Immature natural killer cell (primary cell): ENCODE measurements around the gene LPO. TPM values are rescaled to one million over a fixed set of nuclear protein-coding genes. Genes with fewer than 3 reads are reported as not detected.
A peak's percentile ranks its signal among the peaks of the same experiment; 100 is the strongest.

Experiments used
- DNase-seq, 3 donors: peaks; one replicate each; pipeline ENCODE4 v3.0.0; 2022; ENCODE audit warnings: mixed read lengths in 1 of 3
- H3K27ac Mint-ChIP-seq, 6 donors: one replicate each; pipeline ENCODE4 v1.8.0; 2020; ENCODE audit warnings: mixed read lengths in 6 of 6, mild to moderate bottlenecking in 5 of 6, inconsistent platforms in 4 of 6, moderate library complexity in 3 of 6
- H3K27me3 Mint-ChIP-seq, 3 donors: one replicate each; pipeline ENCODE4 v1.8.0; 2020 to 2021; ENCODE audit warnings: low read depth in 3 of 3, mild to moderate bottlenecking in 3 of 3, mixed read lengths in 3 of 3, moderate library complexity in 3 of 3, inconsistent platforms in 1 of 3
- H3K36me3 Mint-ChIP-seq, 3 donors: one replicate each; pipeline ENCODE4 v1.8.0; 2020; ENCODE audit warnings: mixed read lengths in 3 of 3, inconsistent platforms in 2 of 3, mild to moderate bottlenecking in 2 of 3
- H3K4me1 Mint-ChIP-seq, 2 donors: one replicate each; pipeline ENCODE4 v1.8.0; 2020; ENCODE audit warnings: inconsistent platforms in 2 of 2, mild to moderate bottlenecking in 2 of 2, mixed read lengths in 2 of 2, moderate library complexity in 1 of 2
- H3K4me3 Mint-ChIP-seq, 5 donors: one replicate each; pipeline ENCODE4 v1.8.0; 2020; ENCODE audit warnings: mild to moderate bottlenecking in 5 of 5, mixed read lengths in 5 of 5, inconsistent platforms in 3 of 5, moderate library complexity in 3 of 5
- H3K9me3 Mint-ChIP-seq, 6 donors: one replicate each; pipeline ENCODE4 v1.8.0; 2020; ENCODE audit warnings: mild to moderate bottlenecking in 6 of 6, mixed read lengths in 6 of 6, inconsistent platforms in 4 of 6, moderate library complexity in 3 of 6
- polyA plus RNA-seq, 3 donors: library from polyadenylated mRNA; unstranded; fragments of 300-500 nt; fragmentation: Illumina TruSeq; gene quantifications; one replicate each; pipeline ENCODE4 v1.2.3, GENCODE V29; 2021

Gene LPO
- polyA plus RNA-seq, 3 donors from 2014 or later = 0.09 to 0.22 TPM; not detected in 1

- peaks cover 3 to 15% (median 6%) of the 10 kb centered on the region in 3 donors for H3K27me3 Mint-ChIP-seq
- H3K27ac Mint-ChIP-seq = no peak overlapping the region
- H3K4me3 Mint-ChIP-seq = no peak overlapping the region
- H3K4me1 Mint-ChIP-seq = no peaks in the 10 kb centered on the region
- H3K9me3 Mint-ChIP-seq = no peaks in the 10 kb centered on the region
- DNase-seq = no peak
- H3K36me3 Mint-ChIP-seq = no peaks in the 10 kb centered on the region
These were observed 2.6 kb upstream of the LPO start for GRCh38 chr17:58235821-58236220.

DNA sequence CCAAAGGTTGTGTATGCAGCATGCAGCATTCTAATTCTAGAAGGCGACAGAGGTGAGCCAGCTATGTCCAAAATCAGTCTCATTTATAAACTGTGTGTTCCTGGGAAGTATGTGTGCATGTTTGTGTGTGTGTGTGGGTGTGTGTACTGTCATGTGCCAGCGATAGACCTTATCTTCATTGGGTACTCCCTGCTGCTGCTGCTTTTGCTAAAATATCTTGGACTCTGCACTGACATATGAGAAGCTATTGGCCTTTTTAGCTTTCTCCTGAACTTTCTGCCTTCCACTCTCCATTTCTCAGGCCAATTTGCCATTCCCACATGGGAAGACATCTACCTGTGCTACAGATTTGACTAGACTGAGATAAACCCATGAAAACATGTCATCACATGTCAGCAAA lies 2.0 kb upstream of the LPO start:
- no peaks in the 10 kb centered on the region for H3K4me1 Mint-ChIP-seq
- H3K27me3 Mint-ChIP-seq = peaks cover 3 to 15% (median 5%) of the 10 kb centered on the region in 3 donors
- no peak overlapping the region for H3K27ac Mint-ChIP-seq
- DNase-seq = no peak
- no peaks in the 10 kb centered on the region for H3K36me3 Mint-ChIP-seq
- H3K9me3 Mint-ChIP-seq = no peaks in the 10 kb centered on the region
- no peak overlapping the region for H3K4me3 Mint-ChIP-seq

GRCh38 chr17:58239987-58240386 lies 1.6 kb downstream of the LPO start:
- Mint-ChIP-seq H3K27ac (no peak overlapping the region), H3K27me3 (peaks cover 3 to 19% (median 5%) of the 10 kb centered on the region in 3 donors), H3K9me3 (peaks cover 0 to 1% (median 0%) of the 10 kb centered on the region in 6 donors), H3K4me1 (no peaks in the 10 kb centered on the region), H3K36me3 (peaks cover 0 to 3% (median 0%) of the 10 kb centered on the region in 3 donors), H3K4me3 (no peak overlapping the region)
- DNase-seq = no peak

GRCh38 chr17:58242171-58242784 lies 3.9 kb downstream of the LPO start:
- peaks cover 0 to 1% (median 0%) of the 10 kb centered on the region in 6 donors for H3K9me3 Mint-ChIP-seq
- peaks cover 0 to 3% (median 0%) of the 10 kb centered on the region in 3 donors for H3K36me3 Mint-ChIP-seq
- peaks cover under 1 to 8% of the 10 kb centered on the region in 2 donors for H3K4me1 Mint-ChIP-seq
- no peak overlapping the region for H3K4me3 Mint-ChIP-seq
- DNase-seq = no peak
- peaks cover 3 to 17% (median 4%) of the 10 kb centered on the region in 3 donors for H3K27me3 Mint-ChIP-seq
- H3K27ac Mint-ChIP-seq = no peak overlapping the region

GRCh38 chr17:58244963-58245362 lies 6.6 kb downstream of the LPO start:
- peaks cover 0 to 3% (median 0%) of the 10 kb centered on the region in 3 donors for H3K36me3 Mint-ChIP-seq
- H3K9me3 Mint-ChIP-seq = peaks cover 0 to 1% (median 0%) of the 10 kb centered on the region in 6 donors
- H3K27ac Mint-ChIP-seq = no peak overlapping the region
- no peak overlapping the region for H3K4me3 Mint-ChIP-seq
- H3K27me3 Mint-ChIP-seq = peaks cover 2 to 7% (median 6%) of the 10 kb centered on the region in 3 donors
- peaks cover 20 to 24% of the 10 kb centered on the region in 2 donors for H3K4me1 Mint-ChIP-seq
- DNase-seq = no peak

DNA sequence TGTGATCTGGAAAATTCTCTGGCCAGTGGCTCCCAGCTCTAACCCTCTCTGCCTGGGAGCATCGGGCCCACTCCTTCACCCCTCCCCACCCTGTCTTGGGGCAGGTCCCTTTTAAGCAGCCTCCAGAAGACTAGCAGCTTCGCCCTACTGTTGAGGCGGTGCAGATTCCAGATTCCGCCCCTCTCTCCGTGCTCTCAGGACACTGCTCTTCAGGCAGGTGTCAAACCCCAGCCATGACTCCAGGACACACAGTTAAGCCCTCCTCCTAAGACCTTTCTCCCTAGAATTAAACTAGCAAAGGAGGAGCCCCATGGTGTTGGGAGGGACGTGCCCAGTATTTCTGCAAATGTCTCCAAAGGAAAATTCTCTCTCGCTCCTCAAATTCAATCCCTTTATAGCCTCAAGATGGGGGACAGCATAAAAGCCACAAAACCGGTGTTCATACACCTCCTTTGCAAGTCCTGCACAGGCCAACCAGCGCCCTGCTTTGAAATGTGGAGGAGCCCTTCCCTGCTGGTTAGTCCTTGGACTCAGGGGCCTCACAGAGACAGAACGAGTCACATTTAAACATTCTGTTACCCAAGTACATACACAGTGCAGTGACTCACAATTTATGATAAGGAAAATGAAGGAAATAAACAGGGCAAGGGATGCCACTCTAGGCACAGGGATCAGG lies 7.2 kb downstream of the LPO start:
- Mint-ChIP-seq H3K9me3 (peaks cover 0 to 1% (median 0%) of the 10 kb centered on the region in 6 donors), H3K4me1 (peaks cover 20 to 29% of the 10 kb centered on the region in 2 donors), H3K4me3 (no peak overlapping the region), H3K27ac (no peak overlapping the region), H3K36me3 (peaks cover 0 to 3% (median 0%) of the 10 kb centered on the region in 3 donors), H3K27me3 (peaks cover 2 to 6% (median 5%) of the 10 kb centered on the region in 3 donors)
- DNase-seq = no peak

DNA sequence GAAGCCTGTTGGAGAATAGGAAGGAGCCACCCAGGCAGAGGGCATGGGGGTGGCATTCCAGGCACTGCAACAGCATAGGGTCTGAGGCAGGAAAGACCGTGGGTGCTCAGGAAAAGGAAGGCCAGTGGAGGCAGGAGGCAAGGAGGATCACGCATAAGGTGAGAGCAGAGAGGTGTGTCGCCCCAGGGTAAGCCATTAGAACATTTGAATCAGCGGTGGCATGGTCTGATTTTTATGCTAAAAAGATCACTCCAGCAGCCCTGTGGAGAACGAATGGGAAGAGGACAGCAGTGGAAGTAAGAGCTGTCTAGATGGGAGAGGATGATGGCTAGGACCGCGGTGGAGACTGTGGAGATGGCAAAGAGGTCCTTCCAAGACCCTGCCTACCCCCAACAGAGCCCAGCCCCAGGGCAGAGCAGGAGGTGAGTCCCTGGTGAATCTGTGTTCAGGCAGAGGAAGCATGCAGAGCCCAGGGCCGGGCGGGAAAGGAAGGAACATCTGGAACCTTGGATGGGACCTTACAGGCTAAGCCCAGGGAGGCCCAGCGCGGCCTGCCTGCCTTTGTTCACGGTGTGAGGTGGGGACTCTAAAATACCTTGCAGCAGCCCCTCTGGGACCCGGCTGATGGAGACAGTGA lies 7.8 kb downstream of the LPO start:
- peaks cover 0 to 3% (median 0%) of the 10 kb centered on the region in 3 donors for H3K36me3 Mint-ChIP-seq
- H3K27me3 Mint-ChIP-seq = peaks cover 2 to 6% (median 5%) of the 10 kb centered on the region in 3 donors
- no peak for DNase-seq
- H3K9me3 Mint-ChIP-seq = peaks cover 0 to 1% (median 0%) of the 10 kb centered on the region in 6 donors
- peaks cover 20 to 29% of the 10 kb centered on the region in 2 donors for H3K4me1 Mint-ChIP-seq
- H3K27ac Mint-ChIP-seq = peak overlapping the region in 1 of 6 donors; percentile 10
- H3K4me3 Mint-ChIP-seq = no peak overlapping the region

GRCh38 chr17:58246781-58247180 lies 8.4 kb downstream of the LPO start:
- peaks cover 0 to 1% (median 0%) of the 10 kb centered on the region in 6 donors for H3K9me3 Mint-ChIP-seq
- no peak overlapping the region for H3K4me3 Mint-ChIP-seq
- peaks cover 2 to 5% (median 2%) of the 10 kb centered on the region in 3 donors for H3K27me3 Mint-ChIP-seq
- H3K4me1 Mint-ChIP-seq = peaks cover 20 to 29% of the 10 kb centered on the region in 2 donors
- peaks cover 0 to 3% (median 0%) of the 10 kb centered on the region in 3 donors for H3K36me3 Mint-ChIP-seq
- H3K27ac Mint-ChIP-seq = no peak overlapping the region
- DNase-seq = no peak

GRCh38 chr17:58247511-58248363 lies 9.4 kb downstream of the LPO start:
- Mint-ChIP-seq H3K9me3 (peaks cover 0 to under 1% (median 0%) of the 10 kb centered on the region in 6 donors), H3K27me3 (peaks cover 0 to 5% (median 1%) of the 10 kb centered on the region in 3 donors), H3K36me3 (peaks cover 0 to 3% (median 0%) of the 10 kb centered on the region in 3 donors), H3K4me1 (peaks cover 20 to 29% of the 10 kb centered on the region in 2 donors), H3K4me3 (peak overlapping the region; percentile 15 to 64 (median 28)), H3K27ac (peak overlapping the region in 5 of 6 donors; percentile 4 to 79 (median 71))
- peak in 2 of 3 donors; percentile 8 to 10 for DNase-seq

DNA sequence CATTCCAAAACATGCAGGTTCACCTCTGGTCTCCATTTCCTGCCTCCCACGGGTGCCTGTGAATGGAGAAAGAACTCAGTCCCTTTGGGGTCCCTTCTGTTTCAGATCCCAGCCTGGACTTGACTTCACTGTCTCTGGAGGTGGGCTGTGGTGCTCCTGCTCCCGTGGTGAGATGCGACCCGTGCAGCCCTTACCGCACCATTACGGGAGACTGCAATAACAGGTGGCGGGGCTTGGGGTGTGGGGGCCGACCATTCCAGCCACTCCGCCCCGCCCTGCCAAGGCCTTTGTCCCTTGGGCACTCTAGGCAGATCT lies 10.5 kb downstream of the LPO start:
- no peak for DNase-seq
- Mint-ChIP-seq H3K4me3 (peak overlapping the region; percentile 23 to 84 (median 54)), H3K36me3 (peaks cover 0 to 3% (median 0%) of the 10 kb centered on the region in 3 donors), H3K4me1 (peaks cover 20 to 29% of the 10 kb centered on the region in 2 donors), H3K9me3 (no peaks in the 10 kb centered on the region), H3K27me3 (peaks cover 0 to 5% (median 2%) of the 10 kb centered on the region in 3 donors), H3K27ac (no peak overlapping the region)

DNA sequence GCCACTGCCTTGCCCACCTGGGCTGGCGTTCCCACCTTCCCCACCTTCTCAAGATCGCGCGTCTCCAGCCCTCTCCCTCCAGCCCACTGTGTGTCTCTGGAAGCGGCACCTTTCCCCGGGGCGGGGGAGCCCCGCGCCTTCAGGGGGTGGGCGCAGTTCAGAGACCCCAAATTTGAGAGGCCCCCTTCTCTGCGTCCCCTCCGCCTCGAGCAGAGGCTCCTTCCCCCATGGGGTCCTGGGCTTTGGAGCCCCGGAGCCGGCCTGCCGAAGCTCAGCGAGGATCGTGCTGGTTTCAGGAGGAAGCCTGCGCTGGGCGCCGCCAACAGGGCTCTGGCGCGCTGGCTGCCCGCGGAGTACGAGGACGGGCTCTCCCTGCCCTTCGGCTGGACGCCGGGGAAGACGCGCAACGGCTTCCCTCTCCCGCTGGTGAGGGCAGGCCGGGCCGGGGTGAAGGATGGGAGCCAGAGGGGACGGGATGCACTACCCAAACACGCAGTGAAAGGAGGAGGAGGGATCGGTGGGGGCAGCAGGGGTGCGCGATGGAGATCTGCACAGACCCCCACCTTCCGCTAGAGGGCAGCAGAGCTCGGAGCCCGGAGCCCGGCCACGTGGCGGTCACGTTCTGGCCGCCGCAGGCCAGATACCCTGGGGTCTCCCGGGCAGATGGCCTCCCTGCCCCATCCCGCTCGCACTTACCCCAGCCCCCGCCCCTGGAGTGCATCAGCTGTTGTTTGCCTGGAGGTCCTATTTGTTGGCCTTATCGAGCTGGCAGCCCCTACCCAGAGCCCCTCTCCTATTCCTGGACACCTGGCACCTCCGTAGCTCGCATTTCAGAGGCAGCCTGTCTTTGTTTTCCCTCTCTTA lies 11.1 kb downstream of the LPO start:
- DNase-seq = peak; percentile 71 to 75 (median 74)
- H3K4me3 Mint-ChIP-seq = peak overlapping the region; percentile 72 to 84 (median 77)
- no peaks in the 10 kb centered on the region for H3K36me3 Mint-ChIP-seq
- H3K4me1 Mint-ChIP-seq = peaks cover 20 to 29% of the 10 kb centered on the region in 2 donors
- no peaks in the 10 kb centered on the region for H3K9me3 Mint-ChIP-seq
- peaks cover 0 to 5% (median 2%) of the 10 kb centered on the region in 3 donors for H3K27me3 Mint-ChIP-seq
- H3K27ac Mint-ChIP-seq = no peak overlapping the region

GRCh38 chr17:58250344-58251011 lies 12.1 kb downstream of the LPO start:
- no peak for DNase-seq
- H3K9me3 Mint-ChIP-seq = no peaks in the 10 kb centered on the region
- peak overlapping the region; percentile 27 to 77 (median 51) for H3K4me3 Mint-ChIP-seq
- H3K27me3 Mint-ChIP-seq = peaks cover 0 to 5% (median 5%) of the 10 kb centered on the region in 3 donors
- H3K4me1 Mint-ChIP-seq = peaks cover 20 to 29% of the 10 kb centered on the region in 2 donors
- no peaks in the 10 kb centered on the region for H3K36me3 Mint-ChIP-seq
- H3K27ac Mint-ChIP-seq = no peak overlapping the region
